HFF-Myc (cell line): ENCODE measurements around the gene CHRND.

Source experiments
- DNase-seq: peaks from one replicate; pipeline ENCODE4 v3.0.0-alpha.2; 2011; ENCODE audit warnings: low read depth; ENCODE audit errors: extremely low read depth
- H3K4me3 ChIP-seq: replicated peaks from 2 replicates; pipeline ENCODE4 v1.5.1; 2011; ENCODE audit warnings: low read depth, mild to moderate bottlenecking, control low read depth, low read length
- TF ChIP-seq, protein P1 (sequence below): IDR thresholded peaks from 2 replicates; pipeline ENCODE4 v1.5.1; 2012; ENCODE audit warnings: mild to moderate bottlenecking, low read depth, low read length, control low read depth; ENCODE audit errors: missing control alignments

Gene CHRND

DNA sequence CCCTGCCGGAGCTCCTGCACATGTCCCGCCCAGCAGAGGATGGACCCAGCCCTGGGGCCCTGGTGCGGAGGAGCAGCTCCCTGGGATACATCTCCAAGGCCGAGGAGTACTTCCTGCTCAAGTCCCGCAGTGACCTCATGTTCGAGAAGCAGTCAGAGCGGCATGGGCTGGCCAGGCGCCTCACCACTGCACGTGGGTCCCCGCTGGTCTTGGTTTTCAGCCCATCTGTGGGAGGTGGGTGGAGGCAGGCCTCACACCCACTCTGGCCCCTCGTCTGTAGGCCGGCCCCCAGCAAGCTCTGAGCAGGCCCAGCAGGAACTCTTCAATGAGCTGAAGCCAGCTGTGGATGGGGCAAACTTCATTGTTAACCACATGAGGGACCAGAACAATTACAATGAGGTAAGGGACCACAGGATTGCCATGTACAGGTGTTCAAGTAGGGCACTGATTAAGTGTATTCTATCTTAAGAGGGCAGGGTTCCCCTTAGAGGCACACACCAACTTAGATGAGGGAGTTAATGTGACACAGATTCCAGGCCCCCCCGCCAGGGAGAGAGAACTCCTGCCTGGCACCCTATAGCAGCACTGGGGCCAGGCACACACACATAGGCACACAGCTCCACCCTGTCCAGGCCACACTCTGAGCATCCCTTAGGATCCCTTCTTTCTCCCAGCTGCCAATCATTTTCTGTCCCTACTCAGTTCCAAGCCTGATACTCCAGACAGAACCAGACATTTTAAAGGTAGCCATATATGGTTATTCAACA lies 8.2 kb downstream of the CHRND start:
- DNase-seq: no peak
- TF ChIP-seq, protein P1, sequence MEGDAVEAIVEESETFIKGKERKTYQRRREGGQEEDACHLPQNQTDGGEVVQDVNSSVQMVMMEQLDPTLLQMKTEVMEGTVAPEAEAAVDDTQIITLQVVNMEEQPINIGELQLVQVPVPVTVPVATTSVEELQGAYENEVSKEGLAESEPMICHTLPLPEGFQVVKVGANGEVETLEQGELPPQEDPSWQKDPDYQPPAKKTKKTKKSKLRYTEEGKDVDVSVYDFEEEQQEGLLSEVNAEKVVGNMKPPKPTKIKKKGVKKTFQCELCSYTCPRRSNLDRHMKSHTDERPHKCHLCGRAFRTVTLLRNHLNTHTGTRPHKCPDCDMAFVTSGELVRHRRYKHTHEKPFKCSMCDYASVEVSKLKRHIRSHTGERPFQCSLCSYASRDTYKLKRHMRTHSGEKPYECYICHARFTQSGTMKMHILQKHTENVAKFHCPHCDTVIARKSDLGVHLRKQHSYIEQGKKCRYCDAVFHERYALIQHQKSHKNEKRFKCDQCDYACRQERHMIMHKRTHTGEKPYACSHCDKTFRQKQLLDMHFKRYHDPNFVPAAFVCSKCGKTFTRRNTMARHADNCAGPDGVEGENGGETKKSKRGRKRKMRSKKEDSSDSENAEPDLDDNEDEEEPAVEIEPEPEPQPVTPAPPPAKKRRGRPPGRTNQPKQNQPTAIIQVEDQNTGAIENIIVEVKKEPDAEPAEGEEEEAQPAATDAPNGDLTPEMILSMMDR: no peak
- H3K4me3 ChIP-seq: no peak overlapping the region

DNA sequence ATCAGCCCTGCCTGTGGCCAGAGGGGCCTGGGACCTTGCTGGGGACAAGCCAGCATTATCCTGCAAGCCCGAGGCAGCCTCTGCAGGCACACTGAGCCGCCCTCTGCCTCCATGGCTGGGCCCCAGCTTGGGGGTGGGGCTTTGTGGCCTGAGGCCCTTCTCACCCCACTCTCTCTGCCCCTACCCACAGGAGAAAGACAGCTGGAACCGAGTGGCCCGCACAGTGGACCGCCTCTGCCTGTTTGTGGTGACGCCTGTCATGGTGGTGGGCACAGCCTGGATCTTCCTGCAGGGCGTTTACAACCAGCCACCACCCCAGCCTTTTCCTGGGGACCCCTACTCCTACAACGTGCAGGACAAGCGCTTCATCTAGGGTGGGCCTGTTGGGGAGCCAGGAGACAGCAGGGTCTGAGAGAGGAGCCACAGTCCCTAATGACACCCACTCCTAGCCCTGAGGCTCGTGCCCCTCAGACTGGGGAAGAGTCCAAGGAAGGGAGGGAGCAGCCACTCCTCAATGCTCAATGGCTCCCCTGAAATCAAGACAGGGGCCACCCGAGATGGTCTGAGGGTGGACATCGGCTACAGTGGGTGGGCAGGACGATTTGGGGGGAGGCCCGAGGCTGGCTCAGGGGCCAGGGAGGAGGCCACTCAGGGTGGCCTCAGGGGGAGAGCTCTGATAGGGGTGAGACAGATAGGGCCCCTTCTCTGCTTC lies 9.1 kb downstream of the CHRND start:
- no peak for DNase-seq
- TF ChIP-seq, protein P1: no peak
- H3K4me3 ChIP-seq: no peak overlapping the region

DNA sequence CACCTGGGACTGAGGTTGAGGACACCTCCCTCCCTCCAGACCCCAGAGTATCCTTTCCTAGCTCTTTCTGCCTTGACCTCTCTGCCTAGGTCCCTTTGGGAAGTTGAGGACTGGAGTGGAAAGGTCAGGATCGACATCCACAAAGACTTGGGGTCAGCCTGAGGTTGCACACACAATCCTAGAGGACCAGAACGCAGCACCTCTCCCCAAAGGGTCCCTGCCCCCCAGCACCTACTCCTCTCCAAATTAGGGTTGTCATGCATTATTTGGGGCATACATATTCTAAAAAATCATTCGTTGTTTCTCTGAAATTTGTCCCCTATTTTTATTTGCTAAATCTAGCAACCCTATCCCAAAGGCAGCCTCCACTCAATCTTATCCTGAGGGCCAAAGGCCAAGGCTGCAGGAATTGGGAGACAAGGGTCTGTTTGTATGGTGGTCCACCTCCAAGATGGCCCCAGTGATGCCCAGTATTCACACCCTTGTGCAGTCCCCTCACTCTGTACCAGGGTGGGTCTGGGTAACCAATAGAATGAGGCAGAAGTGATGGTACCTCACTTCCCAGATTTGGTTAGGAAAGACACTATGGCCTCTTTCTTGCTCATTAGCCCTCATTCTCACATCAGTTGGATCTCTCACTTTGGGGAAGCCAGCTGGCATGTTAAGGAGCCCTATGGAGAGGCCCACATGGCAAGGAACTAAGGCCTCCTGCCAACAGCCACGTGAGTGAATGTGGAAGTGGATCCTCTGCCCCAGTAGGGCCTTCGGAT lies 10.0 kb downstream of the CHRND start:
- DNase-seq: no peak
- TF ChIP-seq, protein P1: no peak
- no peak overlapping the region for H3K4me3 ChIP-seq

DNA sequence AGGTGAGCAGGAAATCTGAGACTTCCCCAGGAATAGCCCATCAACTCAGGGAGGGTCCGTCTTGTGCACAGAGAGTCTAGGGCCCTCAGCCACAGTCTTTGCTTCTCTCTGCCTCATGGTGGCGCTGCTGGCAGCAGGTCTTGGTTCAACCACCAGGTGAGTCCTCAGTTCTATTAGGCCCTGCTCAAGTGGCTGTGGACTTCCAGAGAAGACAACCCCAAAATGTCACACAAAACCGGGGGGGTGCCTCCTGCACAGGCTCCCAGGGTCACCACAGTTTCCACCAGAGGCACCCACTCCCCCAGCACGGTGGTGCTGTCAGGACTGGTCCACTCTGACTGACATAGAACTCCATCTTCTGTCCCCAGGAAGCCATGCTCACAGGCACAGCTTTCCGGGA lies 11.1 kb downstream of the CHRND start:
- TF ChIP-seq, protein P1: peak; percentile 46
- no peak overlapping the region for H3K4me3 ChIP-seq
- no peak for DNase-seq

DNA sequence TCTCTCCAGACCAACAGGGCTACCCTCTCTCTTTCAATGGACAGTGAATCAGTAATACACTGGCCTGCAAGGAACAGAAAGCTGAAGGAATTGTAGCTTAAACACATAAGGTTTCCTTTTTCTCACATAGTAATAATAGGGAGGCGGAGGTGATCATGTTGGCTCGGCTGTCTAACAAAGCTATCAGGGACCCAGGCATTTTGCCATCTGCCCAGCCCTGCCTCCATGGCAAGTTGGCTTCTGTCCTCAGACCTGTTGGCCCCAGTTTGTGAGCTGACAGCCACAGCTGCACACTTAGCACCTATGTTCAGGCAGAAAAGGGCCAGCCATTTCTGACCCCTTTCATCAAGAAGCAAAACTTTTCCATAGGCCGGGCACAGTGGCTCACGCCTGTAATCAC lies 11.5 kb downstream of the CHRND start:
- DNase-seq: no peak
- H3K4me3 ChIP-seq: no peak overlapping the region
- TF ChIP-seq, protein P1: no peak

DNA sequence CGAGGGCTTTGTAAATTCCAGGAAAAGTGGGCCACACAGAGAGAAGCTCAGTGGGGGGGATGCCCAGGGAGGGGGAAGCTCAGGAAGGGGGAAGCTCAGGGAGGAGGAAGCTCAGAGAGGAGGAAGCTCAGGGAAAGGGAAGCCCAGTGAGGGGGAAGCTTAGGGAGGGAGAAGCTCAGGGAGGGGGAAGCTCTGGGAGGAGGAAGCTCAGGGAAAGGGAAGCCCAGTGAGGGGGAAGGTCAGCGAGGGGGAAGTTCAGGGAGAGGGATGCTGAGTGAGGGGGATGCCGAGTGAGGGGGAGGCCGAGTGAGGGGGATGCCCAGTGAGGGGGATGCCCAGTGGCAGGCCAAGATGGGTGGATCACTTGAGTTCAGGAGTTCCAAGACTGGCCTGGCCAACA lies 12.7 kb downstream of the CHRND start:
- H3K4me3 ChIP-seq: no peak overlapping the region
- TF ChIP-seq, protein P1: no peak
- no peak for DNase-seq
